NT2/D1 (cell line): Measurements from ENCODE around the gene ZNF225.

ENCODE experiments used
- DNase-seq: peaks from one replicate; pipeline ENCODE4 v3.0.0-alpha.2; 2011; ENCODE audit warnings: low read depth, low spot score
- H3K27me3 ChIP-seq: 2 replicates; pipeline ENCODE4 v1.6.0; 2011; ENCODE audit warnings: mild to moderate bottlenecking; ENCODE audit not compliant: insufficient read length, insufficient read depth
- H3K36me3 ChIP-seq: 2 replicates; pipeline ENCODE4 v1.6.1; 2011; ENCODE audit warnings: mild to moderate bottlenecking, low read length, mixed read lengths; ENCODE audit not compliant: insufficient read depth, insufficient read length
- H3K4me1 ChIP-seq: 2 replicates; pipeline ENCODE4 v1.5.1; 2011; ENCODE audit not compliant: insufficient read depth, insufficient read length
- H3K4me3 ChIP-seq: 2 replicates; pipeline ENCODE4 v1.5.1; 2011; ENCODE audit warnings: low read depth; ENCODE audit not compliant: insufficient read length
- H3K9ac ChIP-seq: 2 replicates; pipeline ENCODE4 v1.6.0; 2011; ENCODE audit warnings: low read depth; ENCODE audit not compliant: insufficient read length
- H3K9me3 ChIP-seq: 2 replicates; pipeline ENCODE4 v1.5.1; 2011; ENCODE audit warnings: mild to moderate bottlenecking, low read length; ENCODE audit not compliant: insufficient read depth
- SUZ12 ChIP-seq: IDR thresholded peaks from 2 replicates; pipeline ENCODE4 v1.6.1; 2011; ENCODE audit not compliant: insufficient read length, insufficient read depth; ENCODE audit errors: extremely low read depth
- YY1 ChIP-seq: IDR thresholded peaks from 2 replicates; pipeline ENCODE4 v1.6.1; 2011; ENCODE audit not compliant: insufficient read length, insufficient read depth
- ZNF274 ChIP-seq: IDR thresholded peaks from 2 replicates; pipeline ENCODE4 v1.6.1; 2011; ENCODE audit warnings: mild to moderate bottlenecking, low read depth, low read length

The ZNF225 gene

DNA sequence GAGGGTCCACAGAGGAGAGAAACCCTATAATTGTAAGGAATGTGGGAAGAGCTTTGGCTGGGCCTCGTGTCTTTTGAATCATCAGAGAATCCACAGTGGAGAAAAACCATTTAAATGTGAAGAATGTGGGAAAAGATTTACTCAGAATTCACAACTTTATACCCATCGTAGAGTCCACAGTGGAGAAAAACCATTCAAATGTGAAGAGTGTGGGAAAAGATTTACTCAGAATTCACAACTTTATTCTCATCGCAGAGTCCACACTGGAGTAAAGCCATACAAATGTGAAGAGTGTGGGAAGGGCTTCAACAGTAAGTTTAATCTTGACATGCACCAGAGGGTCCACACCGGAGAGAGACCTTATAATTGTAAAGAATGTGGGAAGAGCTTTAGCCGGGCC is 18.8 kb downstream of the ZNF225 start:
- Histone ChIP-seq H3K9me3 (peaks cover 4% of the 10 kb centered on the region; the same call in 1 of the 2 replicates), H3K4me3 (no peak overlapping the region), H3K4me1 (no peaks in the 10 kb centered on the region), H3K27me3 (no peaks in the 10 kb centered on the region), H3K9ac (no peak overlapping the region), H3K36me3 (peaks cover 21% of the 10 kb centered on the region)
- DNase-seq, result no peak
- TF ChIP-seq YY1 (no peak), ZNF274 (no peak), SUZ12 (no peak)

DNA sequence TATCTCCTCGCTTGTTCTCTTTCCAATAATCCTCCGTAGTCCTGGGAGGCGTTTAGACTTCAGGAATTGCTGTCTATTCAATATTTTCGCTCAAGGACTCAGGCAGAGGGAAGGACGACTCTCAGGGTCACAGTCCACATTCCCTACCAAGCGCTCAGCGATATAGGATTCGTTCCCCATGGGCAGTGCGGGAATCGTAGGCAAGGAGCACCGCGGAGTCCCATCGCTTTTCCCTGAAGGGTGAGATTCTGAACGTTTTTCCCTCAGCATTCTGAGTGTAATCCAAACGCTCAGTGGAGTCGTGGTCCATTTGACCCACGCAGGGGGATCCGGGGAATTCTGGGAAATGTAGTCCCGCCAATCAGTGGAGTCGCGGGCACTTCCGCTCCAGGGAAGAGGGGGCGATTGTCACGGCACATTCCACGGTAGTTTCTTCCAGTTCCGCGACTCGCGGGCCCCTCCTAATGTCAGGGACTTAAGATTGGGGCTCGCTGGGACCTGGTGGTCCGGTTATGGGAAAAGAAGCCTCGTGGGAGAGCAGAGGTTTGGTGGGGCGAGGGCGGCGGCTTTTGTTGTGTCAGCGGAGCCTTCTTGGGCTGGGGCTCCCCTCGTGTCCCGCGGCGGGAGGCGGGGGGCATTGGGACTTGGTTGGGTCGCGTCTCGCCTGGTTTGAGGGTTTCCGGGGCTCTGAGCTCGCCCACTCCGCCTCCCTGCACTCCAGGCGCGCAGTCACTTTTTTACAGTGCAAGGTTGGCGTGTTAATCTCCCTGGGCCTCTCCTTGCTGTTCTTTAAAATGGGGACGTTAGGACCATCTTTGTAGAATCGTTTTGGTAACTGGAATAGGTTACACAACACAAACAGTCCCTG is 28.2 kb downstream of the ZNF225 start, which contains the start of gene ZNF234:
Gene ZNF234 (plus strand): TSS at position 364 of the 868 bp plus-strand sequence. CDS start 3,079 bp downstream, outside the sequence.
- Histone ChIP-seq H3K9ac (peak within 1 kb of the TSS; percentile 66), H3K36me3 (peaks cover 9% of the 10 kb centered on the region), H3K27me3 (no peaks in the 10 kb centered on the region), H3K4me1 (no peaks in the 10 kb centered on the region), H3K9me3 (no peaks in the 10 kb centered on the region), H3K4me3 (peak within 1 kb of the TSS; percentile 62)
- TF ChIP-seq YY1 (no peak), SUZ12 (no peak), ZNF274 (no peak)
- DNase-seq, result no peak

DNA sequence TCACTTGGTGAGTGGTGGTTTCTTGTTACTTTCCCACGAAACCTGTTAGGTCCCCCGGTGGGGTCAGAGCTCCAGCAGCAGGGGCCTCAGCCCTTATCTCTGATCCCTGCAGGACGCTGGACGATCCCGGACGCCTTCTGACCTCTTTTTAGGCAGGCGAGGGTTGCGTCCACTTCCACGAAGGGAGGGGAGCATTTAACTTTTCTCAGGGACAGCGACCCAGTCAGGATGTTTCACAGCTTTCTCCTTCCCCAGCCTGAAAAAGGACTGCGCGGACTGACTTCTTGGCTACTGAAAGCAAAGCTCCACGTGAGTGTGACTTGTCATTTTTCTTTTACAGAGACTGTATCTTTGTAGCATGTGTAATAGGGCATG is 28.8 kb downstream of the ZNF225 start:
- H3K27me3 ChIP-seq, result no peaks in the 10 kb centered on the region
- peak overlapping the region; percentile 66 for H3K9ac ChIP-seq
- no peaks in the 10 kb centered on the region for H3K4me1 ChIP-seq
- TF ChIP-seq ZNF274, result no peak
- no peak for TF ChIP-seq SUZ12
- TF ChIP-seq YY1, result no peak
- H3K4me3 ChIP-seq, result peak overlapping the region; percentile 62
- H3K36me3 ChIP-seq, result peaks cover 9% of the 10 kb centered on the region
- no peaks in the 10 kb centered on the region for H3K9me3 ChIP-seq
- DNase-seq, result no peak

DNA sequence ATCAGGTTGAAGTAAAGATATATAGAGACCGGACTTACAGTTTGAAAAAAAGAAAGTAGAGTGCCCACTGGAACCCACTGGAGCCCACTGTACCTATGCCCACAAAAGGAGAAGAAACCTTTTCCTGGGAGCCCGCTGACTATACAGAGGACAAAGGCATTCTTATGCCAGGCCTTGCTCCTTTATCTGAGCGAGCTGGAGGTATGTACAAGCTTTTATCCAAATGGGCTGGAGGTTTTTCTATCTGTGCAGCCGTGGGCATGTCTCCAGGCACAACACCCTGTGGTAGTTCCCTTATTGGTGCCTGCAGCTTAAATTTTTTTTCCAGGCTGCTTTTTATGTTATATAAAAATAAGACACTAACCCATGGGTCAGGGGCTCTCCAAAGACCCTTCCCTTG is 36.6 kb downstream of the ZNF225 start:
- no peaks in the 10 kb centered on the region for H3K27me3 ChIP-seq
- H3K9me3 ChIP-seq, result peaks cover 4% of the 10 kb centered on the region; the same call in 1 of the 2 replicates
- no peak for DNase-seq
- no peak overlapping the region for H3K9ac ChIP-seq
- H3K4me3 ChIP-seq, result no peak overlapping the region
- H3K4me1 ChIP-seq, result no peaks in the 10 kb centered on the region
- peaks cover 49% of the 10 kb centered on the region for H3K36me3 ChIP-seq
- TF ChIP-seq ZNF274 (no peak), SUZ12 (no peak), YY1 (no peak)

DNA sequence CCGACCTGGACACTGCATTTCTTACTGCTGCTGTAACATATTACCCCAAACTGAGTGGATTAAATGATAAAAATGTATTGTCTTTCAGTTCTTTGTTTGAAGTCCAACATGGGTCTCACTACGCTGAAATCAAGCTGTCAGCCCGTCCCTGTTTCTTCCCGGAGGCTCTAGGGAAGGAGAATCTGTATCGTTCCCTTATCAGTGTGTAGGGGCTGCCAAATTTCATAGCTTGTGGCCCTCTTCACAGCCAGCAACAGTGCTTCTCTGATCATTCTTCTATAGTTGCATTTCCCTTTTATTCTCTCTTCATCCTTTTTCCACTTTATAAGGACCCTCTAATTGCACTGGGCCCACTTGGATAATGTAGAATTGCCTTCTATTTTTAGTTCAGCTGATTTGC is 38.3 kb downstream of the ZNF225 start:
- no peaks in the 10 kb centered on the region for H3K4me1 ChIP-seq
- TF ChIP-seq ZNF274 (no peak), SUZ12 (no peak), YY1 (no peak)
- H3K36me3 ChIP-seq, result peaks cover 58% of the 10 kb centered on the region
- H3K9ac ChIP-seq, result no peak overlapping the region
- H3K9me3 ChIP-seq, result peaks cover 21% of the 10 kb centered on the region
- no peaks in the 10 kb centered on the region for H3K27me3 ChIP-seq
- no peak overlapping the region for H3K4me3 ChIP-seq
- DNase-seq, result no peak

DNA sequence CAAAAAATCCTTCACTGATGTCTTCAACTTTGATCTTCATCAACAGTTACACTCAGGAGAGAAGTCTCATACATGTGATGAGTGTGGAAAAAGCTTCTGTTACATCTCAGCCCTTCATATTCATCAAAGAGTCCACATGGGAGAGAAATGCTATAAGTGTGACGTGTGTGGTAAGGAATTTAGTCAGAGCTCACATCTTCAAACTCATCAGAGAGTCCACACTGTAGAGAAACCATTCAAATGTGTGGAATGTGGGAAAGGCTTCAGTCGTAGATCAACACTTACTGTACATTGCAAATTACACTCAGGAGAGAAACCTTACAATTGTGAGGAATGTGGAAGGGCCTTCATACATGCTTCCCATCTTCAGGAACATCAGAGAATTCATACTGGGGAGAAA is 43.3 kb downstream of the ZNF225 start:
- H3K4me1 ChIP-seq, result no peaks in the 10 kb centered on the region
- H3K9ac ChIP-seq, result no peak overlapping the region
- no peak for TF ChIP-seq YY1
- TF ChIP-seq SUZ12, result no peak
- TF ChIP-seq ZNF274, result no peak
- DNase-seq, result no peak
- H3K4me3 ChIP-seq, result no peak overlapping the region
- peaks cover 39% of the 10 kb centered on the region for H3K9me3 ChIP-seq
- no peaks in the 10 kb centered on the region for H3K27me3 ChIP-seq
- H3K36me3 ChIP-seq, result peaks cover 53% of the 10 kb centered on the region

DNA sequence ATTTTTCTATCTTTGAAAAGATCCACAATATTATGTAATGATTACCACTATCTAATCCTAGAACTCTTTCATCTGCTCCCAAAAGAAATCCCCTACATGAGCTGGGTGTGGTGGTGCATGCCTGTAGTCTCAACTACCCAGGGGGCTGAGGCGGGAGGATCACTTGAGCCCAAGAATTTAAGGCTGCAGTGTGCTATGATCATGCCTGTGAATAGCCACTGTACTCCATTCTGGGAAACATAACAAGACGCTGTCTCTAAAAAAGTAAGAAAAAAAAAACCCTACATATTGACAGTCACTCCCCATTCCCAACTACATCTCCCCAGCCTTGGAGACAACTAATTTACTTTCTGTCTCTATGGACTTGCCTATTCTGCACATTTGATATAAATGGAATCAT is 50.6 kb downstream of the ZNF225 start:
- Histone ChIP-seq H3K27me3 (no peaks in the 10 kb centered on the region), H3K9me3 (no peaks in the 10 kb centered on the region), H3K4me1 (no peaks in the 10 kb centered on the region), H3K36me3 (peaks cover 15% of the 10 kb centered on the region), H3K4me3 (no peak overlapping the region), H3K9ac (no peak overlapping the region)
- no peak for DNase-seq
- TF ChIP-seq YY1 (no peak), SUZ12 (no peak), ZNF274 (no peak)
